Mesendoderm (in vitro differentiated cells): ENCODE data around the gene RNF225. TPM values are rescaled to one million over a fixed set of nuclear protein-coding genes. Genes with fewer than 3 reads are reported as not detected.
"Not testable (repeated sequence)": the region's sequence is repeated elsewhere in the genome, so short reads cannot be mapped to it uniquely, and the experiment has no call there.

ENCODE experiments used
- DNase-seq: peaks from one replicate; pipeline ENCODE4 v3.0.0; 2013
- H2AK5ac ChIP-seq: 2 replicates; pipeline ENCODE4 v1.6.1; 2013; ENCODE audit warnings: low read length, inconsistent platforms
- H2BK120ac ChIP-seq: 2 replicates; pipeline ENCODE4 v1.6.1; 2013; ENCODE audit warnings: low read depth, mild to moderate bottlenecking, low read length, moderate library complexity, mixed read lengths
- H2BK15ac ChIP-seq: replicated peaks from 2 replicates; pipeline ENCODE4 v1.6.1; 2013; ENCODE audit warnings: low read depth, mild to moderate bottlenecking, moderate library complexity
- H2BK5ac ChIP-seq: 2 replicates; pipeline ENCODE4 v1.6.1; 2013; ENCODE audit warnings: low read length, inconsistent platforms
- H3K18ac ChIP-seq: 2 replicates; pipeline ENCODE4 v1.6.1; 2013; ENCODE audit warnings: mild to moderate bottlenecking, low read length, mixed read lengths
- H3K23ac ChIP-seq: one replicate; pipeline ENCODE4 v1.6.1; 2013; ENCODE audit warnings: low read length
- H3K27ac ChIP-seq: 2 replicates; pipeline ENCODE4 v1.5.1; 2013; ENCODE audit warnings: low read depth, mild to moderate bottlenecking, inconsistent platforms, low read length, moderate library complexity
- H3K27me3 ChIP-seq: 2 replicates; pipeline ENCODE4 v1.6.1; 2013; ENCODE audit warnings: low read length, control low read depth, mild to moderate bottlenecking, inconsistent platforms; ENCODE audit not compliant: insufficient read depth, poor library complexity
- H3K36me3 ChIP-seq: 2 replicates; pipeline ENCODE4 v1.6.1; 2013; ENCODE audit warnings: low read length, inconsistent platforms; ENCODE audit not compliant: control insufficient read depth, insufficient read depth
- H3K4ac ChIP-seq: one replicate; pipeline ENCODE4 v1.6.1; 2013; ENCODE audit warnings: low read depth, mild to moderate bottlenecking, low read length, moderate library complexity
- H3K4me1 ChIP-seq: 2 replicates; pipeline ENCODE4 v1.6.1; 2013; ENCODE audit warnings: low read depth, low read length, inconsistent platforms; ENCODE audit not compliant: control insufficient read depth
- H3K4me2 ChIP-seq: 2 replicates; pipeline ENCODE4 v1.6.1; 2013; ENCODE audit warnings: low read length
- H3K4me3 ChIP-seq: 2 replicates; pipeline ENCODE4 v1.5.1; 2013; ENCODE audit warnings: mild to moderate bottlenecking, low read length
- H3K56ac ChIP-seq: one replicate; pipeline ENCODE4 v1.6.1; 2013; ENCODE audit warnings: low read length
- H3K79me1 ChIP-seq: 2 replicates; pipeline ENCODE4 v1.6.1; 2013; ENCODE audit warnings: low read length, inconsistent platforms
- H3K79me2 ChIP-seq: 2 replicates; pipeline ENCODE4 v1.6.1; 2013; ENCODE audit warnings: mild to moderate bottlenecking, low read length; ENCODE audit not compliant: control insufficient read depth, insufficient read depth
- H3K9ac ChIP-seq: 2 replicates; pipeline ENCODE4 v1.6.1; 2013; ENCODE audit warnings: low read length, inconsistent platforms
- H4K5ac ChIP-seq: one replicate; pipeline ENCODE4 v1.6.1; 2013; ENCODE audit warnings: low read length
- H4K8ac ChIP-seq: one replicate; pipeline ENCODE4 v1.6.1; 2013; ENCODE audit warnings: low read depth, mild to moderate bottlenecking, control low read depth, low read length, moderate library complexity
- WGBS: extraction: QIAGEN DNeasy Blood & Tissue Kit; methylation state at CpG from one replicate; pipeline ENCODE4 v1.1.7; 2013; ENCODE audit warnings: low lambda C conversion rate, missing lambda C conversion rate; ENCODE audit not compliant: insufficient coverage; ENCODE audit errors: extremely low coverage; 5-methylcytosine and 5-hydroxymethylcytosine counted together
- polyA plus RNA-seq, 2 experiments: library from polyadenylated mRNA; stranded (reverse); fragments of 200-250 nt; gene quantifications; one replicate each; pipeline ENCODE4 v1.2.3, GENCODE V29; 2013

The RNF225 gene
- 0.06 TPM for polyA plus RNA-seq (2013, experiment 1 of 2)
- 0.10 TPM for polyA plus RNA-seq (2013, experiment 2 of 2)

DNA sequence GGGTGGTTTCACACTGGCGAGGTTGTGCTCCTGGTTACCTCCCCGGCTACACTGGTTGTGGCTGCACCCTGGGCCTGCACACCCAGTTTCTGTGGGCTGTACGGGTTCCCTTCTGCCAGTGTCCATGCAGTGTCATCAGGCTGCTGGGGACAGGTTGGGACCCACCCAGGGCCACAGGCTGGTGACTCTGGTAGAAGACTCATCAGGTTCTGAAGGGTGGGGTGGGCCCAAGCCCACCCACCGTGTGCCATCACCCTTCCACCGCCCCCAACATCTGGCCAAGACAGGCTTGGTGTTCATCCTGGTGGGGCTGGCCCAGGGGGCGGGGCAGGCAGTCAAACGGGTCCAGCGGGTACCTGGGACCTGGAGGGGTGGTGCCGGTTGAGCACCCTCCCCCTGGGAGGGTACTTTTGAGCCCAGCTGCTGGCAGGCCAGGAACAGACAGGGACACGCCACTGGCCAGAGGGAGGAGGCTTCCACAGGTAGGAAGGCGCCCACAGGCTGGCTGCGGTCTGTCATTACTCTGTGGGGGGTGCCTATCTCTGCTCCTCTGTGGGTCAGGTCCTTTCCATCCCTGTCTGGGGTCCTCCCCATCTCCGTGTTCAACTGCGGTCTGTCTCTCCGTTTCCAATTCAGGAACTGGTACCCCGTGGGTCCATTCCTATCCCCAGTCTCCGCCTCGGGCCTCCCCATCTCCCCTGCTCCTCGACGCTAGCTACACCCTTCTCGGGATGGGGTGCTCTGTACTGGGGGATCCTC lies at the start of gene RNF225:
TSS of gene RNF225 (plus strand) at position 437 of the 759 bp plus-strand sequence. CDS start 434 bp downstream, outside the sequence.
- H3K4me3 ChIP-seq: no peak within 1 kb of the TSS
- H3K4me1 ChIP-seq: peaks cover 2% of the 10 kb centered on the region
- peak within 1 kb of the TSS; percentile 67 for H3K9ac ChIP-seq
- H2BK5ac ChIP-seq: no peak within 1 kb of the TSS
- H3K79me1 ChIP-seq: peaks cover 2% of the 10 kb centered on the region
- peak within 1 kb of the TSS; percentile 35 for H3K4me2 ChIP-seq
- H3K56ac ChIP-seq: peak within 1 kb of the TSS; percentile 80
- peak within 1 kb of the TSS; percentile 24 for H3K18ac ChIP-seq
- DNase-seq: peak; percentile 79
- WGBS: no CpG with 5 or more reads among the region's 21 CpGs
- peaks cover 5% of the 10 kb centered on the region for H3K79me2 ChIP-seq
- H3K27me3 ChIP-seq: no peaks in the 10 kb centered on the region
- peak within 1 kb of the TSS; percentile 80 for H3K23ac ChIP-seq
- H3K36me3 ChIP-seq: peaks cover 18% of the 10 kb centered on the region
- no peak within 1 kb of the TSS for H4K5ac ChIP-seq
- H2BK15ac ChIP-seq: no peak within 1 kb of the TSS
- no peak within 1 kb of the TSS for H2AK5ac ChIP-seq
- no peak within 1 kb of the TSS for H3K27ac ChIP-seq
- no peak within 1 kb of the TSS for H2BK120ac ChIP-seq
- H4K8ac ChIP-seq: no peak within 1 kb of the TSS
- H3K4ac ChIP-seq: no peak within 1 kb of the TSS

DNA sequence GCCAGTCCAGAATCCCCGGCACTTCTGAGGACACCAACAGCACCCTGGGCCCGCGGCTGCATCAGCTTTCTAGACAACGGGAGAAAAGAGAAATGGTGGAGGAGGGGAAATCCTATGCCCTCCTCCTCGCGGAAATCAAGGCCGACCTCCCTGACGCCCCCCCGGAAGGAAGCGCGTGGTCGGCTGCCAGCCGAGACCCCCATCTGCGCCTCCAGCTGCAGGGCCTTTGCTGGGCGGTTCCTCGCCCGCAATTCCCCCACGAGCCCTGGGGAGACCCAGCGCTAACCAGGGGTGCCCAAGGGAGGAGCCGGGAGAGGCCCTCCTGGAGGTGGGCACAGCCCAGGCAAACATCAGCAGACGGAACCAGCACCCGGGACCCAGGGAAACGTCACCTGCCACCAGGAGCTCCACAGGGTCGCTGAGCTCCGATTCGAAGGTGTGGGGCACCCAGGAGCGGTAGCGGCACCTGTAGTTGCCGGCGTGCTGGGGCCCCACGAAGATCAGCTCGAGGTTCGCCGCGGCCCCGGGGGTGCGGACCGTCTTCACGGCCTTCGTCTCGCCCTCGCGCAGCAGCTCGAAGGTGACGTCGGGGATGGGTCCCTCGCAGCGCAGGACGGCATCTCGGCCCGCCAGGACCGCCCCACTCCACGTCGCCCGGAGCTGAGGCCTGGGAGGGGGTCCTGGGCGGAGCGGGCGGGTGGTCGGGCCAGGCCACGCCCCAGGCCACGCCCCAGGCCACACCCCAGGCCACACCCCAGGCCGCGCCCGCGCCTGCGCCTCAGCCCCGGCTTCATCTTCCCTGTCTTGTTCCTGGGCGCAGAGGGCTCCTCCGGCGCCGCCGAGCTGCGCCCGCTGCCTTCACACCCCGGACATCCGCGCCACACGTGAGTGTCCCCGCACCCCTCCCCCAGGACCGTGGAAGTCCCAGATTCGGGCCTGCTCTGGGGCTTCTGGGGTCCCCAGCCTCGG lies 48.2 kb upstream of the RNF225 start:
- no CpG with 5 or more reads among the region's 82 CpGs for WGBS
- Histone ChIP-seq H4K5ac (no peak overlapping the region), H3K4me1 (no peaks in the 10 kb centered on the region), H3K9ac (peak overlapping the region; percentile 82), H2BK15ac (no peak overlapping the region), H3K79me2 (no peaks in the 10 kb centered on the region), H3K4me2 (peak overlapping the region; percentile 98), H2BK5ac (no peak overlapping the region), H3K4me3 (peak overlapping the region; percentile 83), H3K27me3 (no peaks in the 10 kb centered on the region), H3K36me3 (no peaks in the 10 kb centered on the region), H3K18ac (peak overlapping the region; percentile 12), H2AK5ac (no peak overlapping the region), H3K56ac (peak overlapping the region; percentile 89), H3K79me1 (no peaks in the 10 kb centered on the region), H3K27ac (no peak overlapping the region), H4K8ac (peak overlapping the region; percentile 57), H3K23ac (peak overlapping the region; percentile 3), H3K4ac (no peak overlapping the region), H2BK120ac (no peak overlapping the region)
- DNase-seq: peak; percentile 67

DNA sequence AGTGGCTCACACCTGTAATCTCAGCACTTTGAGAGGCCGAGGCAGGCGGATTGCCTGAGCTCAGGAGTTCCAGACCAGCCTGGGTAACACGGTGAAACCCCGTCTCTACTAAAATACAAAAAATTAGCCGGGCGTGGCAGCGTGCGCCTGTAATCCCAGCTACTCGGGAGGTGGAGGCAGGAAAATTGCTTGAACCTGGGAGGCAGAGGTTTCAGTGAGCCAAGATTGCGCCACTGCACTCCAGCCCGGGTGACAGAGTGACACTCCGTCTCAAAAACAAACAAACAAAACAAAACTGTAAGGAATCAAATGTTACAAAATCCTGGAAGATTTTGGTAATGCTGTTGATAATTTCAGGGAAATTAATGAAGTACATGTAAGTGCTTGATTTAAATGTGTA lies 47.4 kb upstream of the RNF225 start:
- Histone ChIP-seq H3K4me3 (peak overlapping the region; percentile 83), H3K4me2 (peak overlapping the region; percentile 91), H3K9ac (peak overlapping the region; percentile 82), H3K56ac (peak overlapping the region; percentile 89)
- H2BK120ac ChIP-seq, H4K8ac ChIP-seq, H4K5ac ChIP-seq, H2BK15ac ChIP-seq, H3K79me1 ChIP-seq, H2AK5ac ChIP-seq, H3K36me3 ChIP-seq, DNase-seq, H3K23ac ChIP-seq, H3K27me3 ChIP-seq, H2BK5ac ChIP-seq, H3K18ac ChIP-seq, H3K4ac ChIP-seq, H3K79me2 ChIP-seq, H3K4me1 ChIP-seq, H3K27ac ChIP-seq: not testable (repeated sequence)
- WGBS: no CpG with 5 or more reads among the region's 12 CpGs

DNA sequence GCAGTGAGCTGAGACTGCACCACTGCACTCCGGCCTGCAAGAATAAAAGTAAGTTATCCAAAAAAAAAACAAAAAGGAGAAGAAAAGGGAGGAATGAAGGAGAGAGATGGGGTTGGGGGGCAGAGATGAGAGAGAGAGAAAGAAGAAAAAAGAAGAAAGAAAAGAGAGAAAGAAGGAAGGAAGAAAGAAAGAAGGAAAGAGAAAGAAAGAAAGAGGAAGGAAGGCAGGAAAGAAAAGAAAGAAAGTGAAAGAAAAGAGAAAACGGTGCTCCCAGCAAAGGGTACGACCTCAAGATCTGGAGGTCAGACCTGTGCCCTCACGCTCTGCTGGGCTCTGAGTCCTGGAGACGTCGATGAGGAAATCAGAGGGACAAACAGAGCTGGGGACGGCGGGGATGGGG lies 45.9 kb upstream of the RNF225 start:
- Histone ChIP-seq H3K4me3 (no peak overlapping the region), H2AK5ac (no peak overlapping the region), H3K9ac (no peak overlapping the region), H4K5ac (no peak overlapping the region), H4K8ac (no peak overlapping the region), H3K27ac (no peak overlapping the region), H3K79me1 (no peaks in the 10 kb centered on the region), H3K36me3 (no peaks in the 10 kb centered on the region), H3K23ac (no peak overlapping the region), H3K4me2 (no peak overlapping the region), H3K4ac (no peak overlapping the region), H3K79me2 (no peaks in the 10 kb centered on the region), H3K18ac (no peak overlapping the region), H3K4me1 (no peaks in the 10 kb centered on the region), H2BK5ac (no peak overlapping the region), H2BK120ac (no peak overlapping the region), H3K27me3 (no peaks in the 10 kb centered on the region), H3K56ac (no peak overlapping the region), H2BK15ac (no peak overlapping the region)
- DNase-seq: no peak
- no CpG with 5 or more reads among the region's 8 CpGs for WGBS

DNA sequence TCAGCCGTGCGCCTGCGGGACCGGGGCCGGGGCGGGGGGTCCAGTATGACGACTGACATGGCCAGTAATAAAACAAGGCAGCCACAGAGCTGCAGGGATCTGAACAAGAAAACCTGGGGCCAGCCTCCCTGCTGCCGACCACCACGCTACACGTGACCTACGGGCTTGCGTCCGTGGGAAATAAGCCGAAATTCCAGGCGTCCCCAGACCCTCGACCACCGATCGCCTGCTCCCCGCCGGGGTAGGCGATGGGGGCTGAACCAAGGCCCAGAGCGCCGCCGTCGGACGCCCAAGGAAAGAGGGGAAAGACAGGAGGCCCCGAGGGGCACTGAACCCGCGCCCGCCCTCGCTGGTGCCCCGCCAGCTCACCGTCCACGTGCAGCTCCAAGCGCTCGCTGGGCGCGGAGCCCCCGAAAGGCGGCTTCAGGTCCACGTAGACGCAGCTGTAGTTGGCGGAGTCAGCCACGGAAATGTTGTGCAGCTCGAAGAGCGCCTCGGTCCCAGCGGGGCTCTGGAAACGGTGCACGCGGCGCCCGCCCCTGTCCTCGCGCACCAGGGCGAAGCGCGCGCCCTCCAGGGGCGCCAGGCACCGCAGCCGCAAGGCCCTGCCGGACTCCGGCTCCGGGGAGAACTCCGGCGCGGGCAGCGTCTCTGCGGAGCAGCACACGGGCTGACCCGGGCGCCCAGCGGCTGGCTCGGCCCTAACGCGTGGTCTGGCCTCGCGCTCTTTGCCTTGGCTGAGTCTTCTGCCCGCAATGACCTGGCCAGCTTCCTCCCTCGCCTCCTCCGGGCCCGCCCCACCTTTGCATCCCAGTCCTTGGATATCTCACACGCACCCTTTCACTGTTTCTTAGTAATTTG lies 45.2 kb upstream of the RNF225 start:
- Histone ChIP-seq H3K4ac (no peak overlapping the region), H3K79me1 (no peaks in the 10 kb centered on the region)

More for the DNA sequence above, 45.2 kb upstream of the RNF225 start:
- Histone ChIP-seq H3K23ac (no peak overlapping the region), H2BK15ac (no peak overlapping the region), H3K27me3 (no peaks in the 10 kb centered on the region), H3K27ac (no peak overlapping the region), H3K36me3 (no peaks in the 10 kb centered on the region), H4K5ac (no peak overlapping the region), H2AK5ac (no peak overlapping the region), H3K56ac (no peak overlapping the region), H3K4me2 (no peak overlapping the region), H3K9ac (no peak overlapping the region), H4K8ac (no peak overlapping the region), H2BK120ac (no peak overlapping the region), H3K4me3 (no peak overlapping the region), H3K4me1 (no peaks in the 10 kb centered on the region), H3K79me2 (no peaks in the 10 kb centered on the region), H3K18ac (no peak overlapping the region), H2BK5ac (no peak overlapping the region)
- DNase-seq: no peak
- no CpG with 5 or more reads among the region's 84 CpGs for WGBS
